NCI-H1694 (cell line): ENCODE data around the gene CAB39.
"Not testable (repeated sequence)": the region's sequence is repeated elsewhere in the genome, so short reads cannot be mapped to it uniquely, and the experiment has no call there.

Experiments used
- DNase-seq: peaks from one replicate; lab custom pipeline; 2025; lab: John Stamatoyannopoulos, UW

The CAB39 gene

GRCh38 chr2:230715201-230715600 lies 2.6 kb downstream of the CAB39 start:
- no peak for DNase-seq

GRCh38 chr2:230716588-230716987 lies 3.9 kb downstream of the CAB39 start:
- no peak for DNase-seq

GRCh38 chr2:230717600-230717999 lies 5.0 kb downstream of the CAB39 start:
- no peak for DNase-seq

DNA sequence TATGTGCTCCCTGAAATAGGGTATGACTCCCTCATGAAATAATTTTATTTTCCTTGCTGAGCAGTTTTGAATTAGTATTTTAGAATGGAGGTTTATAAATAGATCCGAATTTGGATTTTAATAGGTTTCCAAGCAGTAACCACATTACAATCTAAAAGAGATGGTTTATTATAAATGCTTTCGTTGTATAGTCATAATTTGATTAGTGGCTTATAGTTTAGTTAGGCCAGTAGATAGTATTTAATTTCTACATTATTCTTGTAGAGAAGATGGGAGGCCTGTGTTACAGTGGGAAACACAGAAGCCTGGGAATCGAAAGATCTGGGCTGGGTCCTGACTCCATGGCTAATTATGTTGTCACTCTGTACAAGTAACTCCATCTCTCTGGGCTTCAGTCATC lies 6.7 kb downstream of the CAB39 start:
- DNase-seq = no peak

- DNase-seq = no peak
Measured at GRCh38 chr2:230721712-230722111, 9.1 kb downstream of the CAB39 start.

DNA sequence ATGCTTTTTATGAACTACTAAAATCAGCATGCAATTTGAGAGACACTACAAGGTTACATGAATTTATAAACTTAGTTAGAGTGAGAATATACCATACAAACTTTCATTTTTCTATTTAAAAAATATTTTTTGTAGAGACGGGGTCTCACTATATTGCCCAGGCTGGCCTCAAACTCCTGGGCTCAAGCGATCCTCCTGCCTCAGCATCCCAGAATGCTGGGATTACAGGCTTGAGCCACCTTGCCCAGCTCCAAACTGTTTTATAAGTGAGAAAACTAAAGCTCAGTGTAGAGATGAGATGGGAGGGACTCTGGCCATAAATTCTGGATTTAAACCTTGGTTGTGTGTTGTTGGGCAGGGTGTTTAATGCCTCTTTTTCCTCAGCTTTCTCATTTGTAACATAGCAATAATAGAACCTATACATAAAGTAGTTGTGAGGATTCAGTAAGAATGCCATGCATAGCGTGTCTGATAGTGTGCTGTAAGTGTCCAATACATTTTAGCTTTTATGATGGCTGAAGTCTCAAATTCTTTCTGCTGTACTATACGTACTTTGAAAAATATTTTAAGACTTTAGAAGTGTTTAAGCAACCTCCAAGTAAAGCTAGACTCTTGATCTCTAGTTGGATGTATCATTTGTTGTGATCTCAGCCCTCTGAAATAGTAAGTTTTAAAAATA lies 9.7 kb downstream of the CAB39 start:
- no peak for DNase-seq

GRCh38 chr2:230723363-230723762 lies 10.7 kb downstream of the CAB39 start:
- DNase-seq = no peak

- DNase-seq = not testable (repeated sequence)
Measured at GRCh38 chr2:230724957-230725356, 12.3 kb downstream of the CAB39 start.

- no peak for DNase-seq
Measured at GRCh38 chr2:230731512-230731911, 18.9 kb downstream of the CAB39 start.

DNA sequence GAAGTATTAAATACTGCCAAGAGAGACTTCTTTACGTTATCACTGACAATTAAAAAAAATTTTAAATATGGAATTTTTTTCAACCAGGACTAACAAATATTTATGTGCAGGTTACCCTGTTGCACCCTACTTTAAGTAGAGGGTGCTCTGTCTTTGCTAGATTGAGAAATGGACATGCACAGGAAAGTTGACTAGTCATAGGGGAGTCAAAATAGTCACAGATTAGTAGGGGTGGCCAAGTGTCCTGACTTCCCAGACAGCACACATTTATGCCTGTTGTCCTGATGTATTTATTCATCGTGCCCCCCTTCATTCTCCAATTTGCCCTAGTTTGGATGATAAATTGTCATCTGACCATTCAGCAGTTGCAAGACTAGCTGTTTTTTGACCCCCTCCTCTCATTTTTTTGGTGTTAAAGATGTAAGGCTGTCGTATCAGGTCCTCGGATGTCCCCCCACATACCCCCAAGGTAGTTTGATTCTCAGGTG lies 20.3 kb downstream of the CAB39 start:
- DNase-seq = no peak

DNA sequence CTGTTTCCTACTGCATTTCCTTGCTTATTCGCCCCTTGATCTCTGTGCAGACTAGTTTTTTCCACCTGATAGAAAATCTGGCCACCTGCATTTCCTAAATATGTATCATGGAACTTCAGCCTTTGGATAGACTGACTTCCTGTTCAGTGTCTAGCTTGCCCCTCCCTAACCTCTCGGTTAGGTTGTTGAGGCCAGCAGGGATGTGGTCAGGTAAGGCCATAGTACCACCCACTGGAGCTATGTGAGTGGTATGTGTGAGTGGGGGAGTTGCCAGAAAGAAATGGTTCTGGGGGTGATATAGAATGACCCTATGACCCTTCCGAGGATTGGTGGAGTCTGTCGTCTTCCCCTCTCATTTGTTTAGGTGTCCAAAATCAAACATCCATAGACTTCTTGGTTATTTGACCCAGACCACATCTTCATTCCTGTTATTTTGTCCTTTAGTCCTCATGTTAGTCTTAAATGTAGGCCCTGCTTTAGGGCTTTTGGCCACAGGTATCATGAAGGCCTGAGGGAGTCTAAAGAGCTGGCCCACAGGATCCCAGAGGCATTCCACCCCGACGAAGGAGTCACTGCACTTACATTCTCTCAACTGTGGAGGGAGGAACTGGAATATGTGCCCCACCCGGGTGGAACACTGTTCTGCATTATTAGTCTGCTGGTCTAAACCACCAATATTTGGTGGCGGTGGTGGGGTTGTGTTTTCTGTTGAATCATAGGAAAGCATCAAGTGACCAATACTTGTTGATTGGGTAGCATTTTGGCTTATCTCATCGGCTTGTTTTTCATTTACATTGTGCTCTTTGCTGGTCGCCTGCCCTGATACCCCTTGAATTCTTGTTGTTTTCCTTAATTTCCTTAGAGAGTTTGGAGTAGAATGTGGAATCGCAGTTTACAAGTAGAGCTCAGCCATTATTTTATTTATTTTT lies 21.9 kb downstream of the CAB39 start:
- no peak for DNase-seq

- no peak for DNase-seq
Measured at GRCh38 chr2:230735884-230736283, 23.2 kb downstream of the CAB39 start.

GRCh38 chr2:230737300-230737699 lies 24.7 kb downstream of the CAB39 start:
- no peak for DNase-seq

- no peak for DNase-seq
Measured at GRCh38 chr2:230737791-230738226, 25.2 kb downstream of the CAB39 start.

DNA sequence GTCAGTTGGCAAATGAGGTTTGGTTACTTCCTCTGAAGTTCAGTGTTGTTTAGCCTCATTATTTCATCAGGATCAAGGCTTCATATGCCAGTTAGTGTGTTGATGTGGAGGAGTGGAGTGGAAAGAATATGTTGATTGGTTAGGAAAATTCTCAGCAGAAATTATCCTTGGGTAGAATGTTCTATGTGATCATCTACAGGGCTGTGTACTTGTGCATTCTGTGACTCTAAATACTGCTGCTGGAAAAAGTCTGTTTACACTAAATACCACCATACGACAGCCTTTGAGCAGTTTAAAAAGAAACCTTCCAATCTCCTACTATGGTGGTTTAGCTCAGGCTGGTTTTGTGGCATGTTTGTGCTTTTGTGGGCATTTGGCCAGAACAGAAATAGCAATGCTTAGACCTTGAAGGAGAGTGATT lies 25.8 kb downstream of the CAB39 start:
- no peak for DNase-seq

GRCh38 chr2:230738924-230739323 lies 26.3 kb downstream of the CAB39 start:
- DNase-seq = no peak

DNA sequence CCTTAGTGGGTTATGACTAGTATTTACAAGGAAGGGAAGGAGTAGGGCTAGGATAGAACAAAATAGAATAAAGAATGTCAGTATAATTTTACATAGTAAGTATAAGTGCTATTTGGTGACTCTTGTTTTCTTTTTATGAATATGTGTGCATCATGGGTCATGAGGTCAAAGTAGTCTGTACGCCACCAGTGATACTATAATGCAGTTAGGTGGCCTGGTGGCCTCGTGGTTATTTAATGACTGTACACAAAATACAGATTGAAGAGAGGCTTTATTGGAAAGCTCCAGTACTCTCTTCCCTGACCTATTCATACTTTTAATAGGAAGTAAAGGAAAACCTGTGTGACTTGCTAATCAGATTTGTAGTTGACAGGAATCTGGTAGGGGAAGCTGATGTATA lies 27.3 kb downstream of the CAB39 start:
- DNase-seq = no peak

DNA sequence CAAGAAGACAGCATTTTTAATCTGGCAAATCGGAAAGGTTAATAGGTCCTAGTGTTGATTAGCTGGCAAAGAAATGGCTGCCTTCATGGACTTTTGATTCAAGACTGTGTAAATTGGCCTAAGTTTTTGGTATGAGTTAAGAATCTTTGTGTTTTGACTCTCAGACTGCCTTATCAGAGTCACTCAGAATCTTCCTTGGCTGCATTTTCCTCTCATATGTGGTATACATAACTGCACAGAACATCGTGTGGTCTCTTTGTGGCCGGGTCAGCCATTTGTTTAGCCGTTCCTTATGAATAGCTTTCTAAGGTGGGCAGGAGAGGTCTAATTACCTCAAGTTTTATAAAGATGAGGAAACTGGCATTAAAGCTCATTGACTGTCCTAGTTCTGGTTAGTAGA lies 30.1 kb downstream of the CAB39 start:
- no peak for DNase-seq

DNA sequence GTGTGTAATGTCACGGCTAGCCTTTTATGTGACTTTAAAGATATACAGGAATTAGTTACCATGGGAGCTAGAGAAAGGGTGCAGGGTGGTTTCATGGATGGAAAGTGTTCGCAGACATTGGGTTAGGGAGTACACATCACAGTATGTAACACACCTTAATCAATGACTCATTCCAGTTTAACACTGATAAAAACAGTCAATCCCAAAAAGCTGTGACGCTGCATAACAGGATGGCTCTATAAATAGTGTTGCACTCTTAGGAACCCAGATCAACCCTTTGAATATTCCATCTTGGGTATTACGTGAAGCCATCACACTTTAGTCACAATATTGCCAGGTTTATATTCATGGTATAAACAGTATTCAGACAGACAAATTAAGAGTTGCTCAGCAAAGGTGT lies 33.6 kb downstream of the CAB39 start:
- no peak for DNase-seq

DNA sequence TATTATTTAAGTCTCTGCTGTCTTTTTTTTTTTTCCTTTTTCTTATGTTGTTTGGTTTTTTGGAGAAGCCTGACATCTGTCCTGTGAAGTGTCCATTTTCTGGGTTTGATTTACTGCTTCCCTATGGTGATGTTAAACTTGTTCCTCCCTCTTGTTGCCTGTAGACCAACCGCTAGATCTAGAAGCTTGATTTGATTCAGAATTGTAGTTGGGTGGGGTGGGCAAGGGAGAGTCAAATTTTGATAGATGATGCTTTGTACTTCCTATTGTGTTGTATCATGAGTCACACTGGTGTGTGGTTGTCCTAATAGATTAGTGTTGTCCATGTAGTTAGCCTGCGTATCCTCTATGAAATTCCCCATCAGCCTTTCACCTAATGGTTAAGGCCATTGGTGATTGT lies 35.4 kb downstream of the CAB39 start:
- DNase-seq = no peak

DNA sequence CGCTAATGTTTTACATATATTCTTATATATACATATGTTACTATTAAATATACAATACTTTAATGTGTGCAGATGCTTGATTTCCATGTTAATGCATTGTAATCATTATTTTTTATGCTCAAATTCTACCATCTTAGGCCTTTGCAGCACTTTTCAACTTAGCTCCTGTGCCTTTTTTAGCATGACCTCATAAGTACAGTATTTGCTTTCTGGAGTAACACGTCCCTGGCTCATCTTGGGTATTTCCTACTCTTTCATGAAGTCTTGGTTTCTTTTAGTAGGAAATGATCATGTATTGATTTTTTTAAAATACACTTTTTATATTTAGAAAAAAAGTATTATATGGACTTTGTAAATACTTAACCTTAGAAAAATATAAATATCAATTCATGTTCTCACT lies 36.5 kb downstream of the CAB39 start:
- no peak for DNase-seq

DNA sequence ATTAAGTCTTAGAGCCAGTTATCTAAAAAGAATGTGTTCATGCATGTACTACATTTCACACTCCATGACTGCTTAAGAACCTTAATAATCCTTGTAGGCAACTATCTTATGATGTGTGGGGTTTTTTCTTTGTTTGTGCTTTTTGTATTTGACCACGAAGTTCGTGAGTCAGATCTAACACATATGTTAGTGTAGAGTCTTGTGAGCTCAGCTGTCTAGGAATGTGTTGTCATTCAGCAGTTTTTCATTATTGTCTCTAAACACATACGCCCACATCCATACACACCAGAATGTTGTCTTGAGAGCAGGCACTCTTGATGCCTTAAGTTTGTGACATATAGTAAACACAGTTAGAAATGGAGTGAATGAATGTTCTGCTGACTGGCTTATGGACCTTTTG lies 38.4 kb downstream of the CAB39 start:
- DNase-seq = no peak

- no peak for DNase-seq
Measured at GRCh38 chr2:230754200-230754599, 41.6 kb downstream of the CAB39 start.
